ENCODE results near the gene SUSD4. TPM values are rescaled to one million over a fixed set of nuclear protein-coding genes. Genes with fewer than 3 reads are reported as not detected.

SUSD4 gene
- total RNA-seq, 1 donor from 2014 or later = 26.3 TPM

- Histone ChIP-seq H3K27ac (no peak overlapping the region), H3K4me1 (no peaks in the 10 kb centered on the region), H3K27me3 (no peaks in the 10 kb centered on the region), H3K9me3 (no peaks in the 10 kb centered on the region), H3K36me3 (no peaks in the 10 kb centered on the region), H3K4me3 (no peak overlapping the region)
- DNase-seq (ENCODE audit: extremely low spot score in 2 of 2) = no peak
- TF ChIP-seq POLR2A (IDR thresholded peaks at IDR 0.05) = no peak
- TF ChIP-seq POLR2AphosphoS5 (IDR thresholded peaks at IDR 0.05; ENCODE audit: insufficient read depth in 1 of 2, low read depth in 1 of 2) = no peak
- intact Hi-C loops (cut with DNase I) = no loop called here
Measured at GRCh38 chr1:223319398-223319797, 44.6 kb downstream of the SUSD4 start.

- no peak overlapping the region for H3K27ac ChIP-seq
- H3K4me3 ChIP-seq = no peak overlapping the region
- no peak for TF ChIP-seq POLR2AphosphoS5 (IDR thresholded peaks at IDR 0.05; ENCODE audit: insufficient read depth in 1 of 2, low read depth in 1 of 2)
- TF ChIP-seq POLR2A (IDR thresholded peaks at IDR 0.05) = no peak
- no peak for DNase-seq (ENCODE audit: extremely low spot score in 2 of 2)
- no peaks in the 10 kb centered on the region for H3K9me3 ChIP-seq
- intact Hi-C loops (cut with DNase I) = no loop called here
- H3K27me3 ChIP-seq = no peaks in the 10 kb centered on the region
- no peaks in the 10 kb centered on the region for H3K4me1 ChIP-seq
- H3K36me3 ChIP-seq = no peaks in the 10 kb centered on the region
Measured at GRCh38 chr1:223316082-223316481, 47.9 kb downstream of the SUSD4 start.

- no peaks in the 10 kb centered on the region for H3K27me3 ChIP-seq
Measured at GRCh38 chr1:223315665-223316064, 48.3 kb downstream of the SUSD4 start.

GRCh38 chr1:223313415-223313754 lies 50.6 kb downstream of the SUSD4 start:
- TF ChIP-seq POLR2A (IDR thresholded peaks at IDR 0.05) = no peak
- TF ChIP-seq CTCF (IDR thresholded peaks at IDR 0.05) = no peak
- no peak for TF ChIP-seq POLR2AphosphoS5 (IDR thresholded peaks at IDR 0.05; ENCODE audit: insufficient read depth in 1 of 2, low read depth in 1 of 2)
- H3K4me1 ChIP-seq = no peaks in the 10 kb centered on the region
- intact Hi-C loops (cut with DNase I) = no loop called here
- H3K27me3 ChIP-seq = no peaks in the 10 kb centered on the region
- H3K4me3 ChIP-seq = no peak overlapping the region
- no peak overlapping the region for H3K27ac ChIP-seq
- no peaks in the 10 kb centered on the region for H3K36me3 ChIP-seq
- DNase-seq (ENCODE audit: extremely low spot score in 2 of 2) = no peak
- no peaks in the 10 kb centered on the region for H3K9me3 ChIP-seq

More at GRCh38 chr1:223315665-223316064, 48.3 kb downstream of the SUSD4 start:
- H3K4me3 ChIP-seq = no peak overlapping the region
- intact Hi-C loops (cut with DNase I) = no loop called here
- no peak for TF ChIP-seq POLR2A (IDR thresholded peaks at IDR 0.05)
- TF ChIP-seq POLR2AphosphoS5 (IDR thresholded peaks at IDR 0.05; ENCODE audit: insufficient read depth in 1 of 2, low read depth in 1 of 2) = no peak
- no peak for TF ChIP-seq CTCF (IDR thresholded peaks at IDR 0.05)
- no peaks in the 10 kb centered on the region for H3K4me1 ChIP-seq
- no peaks in the 10 kb centered on the region for H3K9me3 ChIP-seq
- DNase-seq (ENCODE audit: extremely low spot score in 2 of 2) = no peak
- no peak overlapping the region for H3K27ac ChIP-seq
- no peaks in the 10 kb centered on the region for H3K36me3 ChIP-seq

GRCh38 chr1:223312705-223313414 lies 51.1 kb downstream of the SUSD4 start:
- H3K4me1 ChIP-seq = no peaks in the 10 kb centered on the region
- TF ChIP-seq CTCF (IDR thresholded peaks at IDR 0.05) (no peak), POLR2AphosphoS5 (IDR thresholded peaks at IDR 0.05; ENCODE audit: insufficient read depth in 1 of 2, low read depth in 1 of 2) (no peak), POLR2A (IDR thresholded peaks at IDR 0.05) (no peak)
- intact Hi-C loops (cut with DNase I) = no loop called here
- H3K36me3 ChIP-seq = no peaks in the 10 kb centered on the region
- no peaks in the 10 kb centered on the region for H3K27me3 ChIP-seq
- no peak overlapping the region for H3K27ac ChIP-seq
- no peak for DNase-seq (ENCODE audit: extremely low spot score in 2 of 2)
- no peaks in the 10 kb centered on the region for H3K9me3 ChIP-seq
- H3K4me3 ChIP-seq = no peak overlapping the region

- no peak for TF ChIP-seq POLR2AphosphoS5 (IDR thresholded peaks at IDR 0.05; ENCODE audit: insufficient read depth in 1 of 2, low read depth in 1 of 2)
- no peak for TF ChIP-seq POLR2A (IDR thresholded peaks at IDR 0.05)
- TF ChIP-seq CTCF (IDR thresholded peaks at IDR 0.05) = no peak
- H3K36me3 ChIP-seq = no peaks in the 10 kb centered on the region
- DNase-seq (ENCODE audit: extremely low spot score in 2 of 2) = no peak
- H3K27me3 ChIP-seq = no peaks in the 10 kb centered on the region
- H3K4me3 ChIP-seq = no peak overlapping the region
- intact Hi-C loops (cut with DNase I) = no loop called here
- no peaks in the 10 kb centered on the region for H3K9me3 ChIP-seq
- no peaks in the 10 kb centered on the region for H3K4me1 ChIP-seq
- no peak overlapping the region for H3K27ac ChIP-seq
Measured at GRCh38 chr1:223312273-223312672, 51.7 kb downstream of the SUSD4 start.
